Calu3 (cell line): ENCODE results near the gene TOR1AIP1. TPM values are rescaled to one million over a fixed set of nuclear protein-coding genes. Genes with fewer than 3 reads are reported as not detected.

Experiments used
- BruUV-seq: library from RNA; stranded (reverse); fragments of 400-500 nt; replicated peaks from 2 replicates; lab custom pipeline; 2021; lab: Mats Ljungman, UMichigan
- CTCF ChIA-PET: fragments of 300-600 bp; sonication (Branson Sonifier 250); formaldehyde crosslinking; loops from one replicate; lab custom pipeline; 2022; ENCODE audit warnings: antibody characterized with exemption; lab: Charles Lee
- DNase-seq: peaks from one replicate; pipeline ENCODE4 v3.0.0; 2022
- H3K27ac Mint-ChIP-seq: one replicate; pipeline ENCODE4 v1.8.0; 2022; ENCODE audit warnings: mixed read lengths; ENCODE audit not compliant: unreplicated experiment
- H3K27me3 Mint-ChIP-seq: one replicate; pipeline ENCODE4 v1.8.0; 2022; ENCODE audit warnings: mixed read lengths; ENCODE audit not compliant: unreplicated experiment
- H3K36me3 Mint-ChIP-seq: one replicate; pipeline ENCODE4 v1.8.0; 2022; ENCODE audit warnings: mild to moderate bottlenecking, moderate library complexity, mixed read lengths; ENCODE audit not compliant: insufficient read depth, unreplicated experiment
- H3K4me1 Mint-ChIP-seq: one replicate; pipeline ENCODE4 v1.8.0; 2022; ENCODE audit warnings: mild to moderate bottlenecking, low read depth, mixed read lengths; ENCODE audit not compliant: unreplicated experiment
- H3K4me3 Mint-ChIP-seq: one replicate; pipeline ENCODE4 v1.8.0; 2022; ENCODE audit warnings: mild to moderate bottlenecking, low read depth, moderate library complexity, mixed read lengths; ENCODE audit not compliant: unreplicated experiment
- H3K9me3 Mint-ChIP-seq: one replicate; pipeline ENCODE4 v1.8.0; 2022; ENCODE audit warnings: low read depth, mixed read lengths; ENCODE audit not compliant: unreplicated experiment
- CTCF ChIP-seq: fragments of 200-600 bp; IDR thresholded peaks from one replicate; pipeline ENCODE4 v1.8.0; 2022; ENCODE audit warnings: antibody characterized with exemption; ENCODE audit not compliant: unreplicated experiment
- intact Hi-C: fragments of 100-400 bp; cut with micrococcal nuclease; formaldehyde crosslinking; loops from one replicate; pipeline ENCODE4 v1.10.0; 2022; ENCODE audit not compliant: unreplicated experiment
- total RNA-seq: library from RNA; stranded (reverse); gene quantifications from 2 replicates; pipeline ENCODE4 v1.2.3, GENCODE V29; 2022

TOR1AIP1 gene
- total RNA-seq, 1 experiment from 2014 or later = 46.7 TPM

GRCh38 chr1:179881642-179882252, 338 bp upstream of the TOR1AIP1 start:
- BruUV-seq = TSS peak; percentile 22
- H3K4me1 Mint-ChIP-seq = peaks cover 36% of the 10 kb centered on the region
- CTCF ChIA-PET = interaction anchor here (1.1 to 1.6 kb wide), 2 partner anchors 7 to 287 kb away, joined by 3 read pairs; no protein-coding TSS in a partner anchor
- H3K36me3 Mint-ChIP-seq = peaks cover 52% of the 10 kb centered on the region
- TF ChIP-seq CTCF = no peak
- DNase-seq = no peak
- H3K27ac Mint-ChIP-seq = peak overlapping the region; percentile 99
- intact Hi-C loops = loop anchor here (2.0 kb wide), 1 partner anchor 73 kb away; the partner anchor contains the start of gene CEP350
- H3K27me3 Mint-ChIP-seq = no peaks in the 10 kb centered on the region
- H3K9me3 Mint-ChIP-seq = no peaks in the 10 kb centered on the region
- H3K4me3 Mint-ChIP-seq = peak overlapping the region; percentile 96

GRCh38 chr1:179883040-179883744, 1.1 kb downstream of the TOR1AIP1 start:
- CTCF ChIA-PET = interaction anchor here (0.5 to 1.6 kb wide), 6 partner anchors 9 to 1204 kb away, joined by 3 read pairs; no protein-coding TSS in a partner anchor
- H3K4me1 Mint-ChIP-seq = peaks cover 29% of the 10 kb centered on the region
- no peaks in the 10 kb centered on the region for H3K9me3 Mint-ChIP-seq
- no peaks in the 10 kb centered on the region for H3K27me3 Mint-ChIP-seq
- BruUV-seq = TSS peak; percentile 22
- peaks cover 38% of the 10 kb centered on the region for H3K36me3 Mint-ChIP-seq
- TF ChIP-seq CTCF = no peak
- peak overlapping the region; percentile 96 for H3K4me3 Mint-ChIP-seq
- peak overlapping the region; percentile 99 for H3K27ac Mint-ChIP-seq
- DNase-seq = no peak
- intact Hi-C loops = loop anchor here (2.0 kb wide), 1 partner anchor 72 kb away; the partner anchor contains the start of gene CEP350

GRCh38 chr1:179883745-179884138, 1.7 kb downstream of the TOR1AIP1 start:
- no TSS peak for BruUV-seq
- intact Hi-C loops = loop anchor here (2.0 kb wide), 1 partner anchor 71 kb away; the partner anchor contains the start of gene CEP350
- peak; percentile 36 for DNase-seq
- Mint-ChIP-seq H3K27ac (peak overlapping the region; percentile 99), H3K4me1 (peaks cover 24% of the 10 kb centered on the region), H3K9me3 (no peaks in the 10 kb centered on the region), H3K27me3 (no peaks in the 10 kb centered on the region), H3K4me3 (peak overlapping the region; percentile 96), H3K36me3 (peaks cover 38% of the 10 kb centered on the region)
- CTCF ChIA-PET = no interaction called here
- TF ChIP-seq CTCF = no peak

- no peak overlapping the region for H3K27ac Mint-ChIP-seq
- no peak for TF ChIP-seq CTCF
- intact Hi-C loops = no loop called here
- H3K4me3 Mint-ChIP-seq = no peak overlapping the region
- peaks cover 11% of the 10 kb centered on the region for H3K4me1 Mint-ChIP-seq
- BruUV-seq = no TSS peak
- CTCF ChIA-PET = no interaction called here
- H3K27me3 Mint-ChIP-seq = no peaks in the 10 kb centered on the region
- no peaks in the 10 kb centered on the region for H3K9me3 Mint-ChIP-seq
- H3K36me3 Mint-ChIP-seq = peaks cover 26% of the 10 kb centered on the region
- no peak for DNase-seq
Observed at GRCh38 chr1:179888071-179888470, 6.0 kb downstream of the TOR1AIP1 start.
